Stomach (tissue), 9 donors: ENCODE results near the gene RASAL2. TPM values are rescaled to one million over a fixed set of nuclear protein-coding genes. Genes with fewer than 3 reads are reported as not detected.

Experiments used
- DNase-seq, 2 donors: peaks; one replicate each; pipeline versions ENCODE4 v3.0.0 to v3.0.0-alpha.2; 2013 to 2019
- H3K27ac ChIP-seq, 5 donors: fragments of 200-600 bp in 4 of 5; sonication (generic) in 4 of 5; one replicate each; pipeline ENCODE4 v1.5.1; 2013 to 2019; ENCODE audit warnings: mild to moderate bottlenecking in 1 of 5, moderate library complexity in 1 of 5
- H3K27me3 ChIP-seq, 3 donors: fragments of 200-600 bp; sonication (generic); one replicate each; pipeline ENCODE4 v1.5.1; 2017 to 2019; ENCODE audit warnings: mixed run types in 1 of 3
- H3K36me3 ChIP-seq, 4 donors: fragments of 200-600 bp; sonication (generic); 1 replicate in 3 of 4; 2 replicates in 1 of 4; pipeline ENCODE4 v1.5.1; 2016 to 2019
- H3K4me1 ChIP-seq, 4 donors: fragments of 200-600 bp; sonication (generic); one replicate each; pipeline ENCODE4 v1.5.1; 2016 to 2019
- H3K4me3 ChIP-seq, 4 donors: fragments of 200-600 bp; sonication (generic) in 3 of 4; one replicate each; pipeline ENCODE4 v1.5.1; 2016 to 2019; ENCODE audit warnings: mild to moderate bottlenecking in 1 of 4
- H3K9me3 ChIP-seq, 4 donors: fragments of 200-600 bp; sonication (generic); one replicate each; pipeline ENCODE4 v1.5.1; 2016 to 2019
- CTCF ChIP-seq, 7 experiments: fragments of 450-650 bp in 4 of 7; fragments of 200-600 bp in 3 of 7; sonication (generic) in 3 of 7; IDR thresholded peaks; one replicate each; pipeline ENCODE4 v1.5.1; 2016 to 2019; ENCODE audit warnings: antibody characterized with exemption in 7 of 7, control low read depth in 2 of 7, mild to moderate bottlenecking in 1 of 7
- EP300 ChIP-seq: sonication (generic); formaldehyde crosslinking; IDR thresholded peaks from one replicate; pipeline ENCODE4 v1.6.1; 2017; ENCODE audit warnings: antibody characterized with exemption
- POLR2A ChIP-seq, 4 donors: fragments of 450-650 bp; IDR thresholded peaks; one replicate each; pipeline ENCODE4 v1.6.1; 2016; ENCODE audit warnings: antibody characterized with exemption in 4 of 4, control low read depth in 2 of 4, mild to moderate bottlenecking in 1 of 4, moderate library complexity in 1 of 4
- POLR2AphosphoS5 ChIP-seq, 3 donors: sonication (generic); formaldehyde crosslinking; IDR thresholded peaks; one replicate each; pipeline ENCODE4 v1.6.1; 2016; ENCODE audit warnings: antibody characterized with exemption in 3 of 3
- WGBS, 5 donors: extraction: QIAGEN DNeasy Blood & Tissue Kit in 3 of 5; methylation state at CpG; one replicate each; pipeline versions ENCODE4 v1.1.5 to v1.1.7; 2013 to 2018; 5-methylcytosine and 5-hydroxymethylcytosine counted together
- intact Hi-C: fragments of 100-400 bp; cut with DNase I; formaldehyde crosslinking; loops from one replicate; pipeline ENCODE4 v1.15.1; 2023; ENCODE audit warnings: low total_unique reads
- polyA plus RNA-seq, 3 donors: library from polyadenylated mRNA; stranded (reverse); fragments of 200-250 nt; gene quantifications; one replicate each; pipeline ENCODE4 v1.2.3, GENCODE V29; 2013
- total RNA-seq, 5 donors: library from RNA; depleted of rRNA; stranded (reverse); fragments of >200 nt; gene quantifications; one replicate each; pipeline versions ENCODE4 v1.1.0 to v1.2.3, GENCODE V29; 2014 to 2016
- donor health status: healthy with polysubstance abuse.
- donor health status: Bipolar disorder and iron deficiency.
- donor health status: healthy.

Gene RASAL2
- total and polyA plus RNA-seq, 8 donors, result 1.2 to 47.5 (median 14.3) TPM

- Histone ChIP-seq H3K4me3 (no peak overlapping the region), H3K36me3 (peaks cover 0 to 2% (median 0%) of the 10 kb centered on the region in 4 donors), H3K9me3 (no peaks in the 10 kb centered on the region), H3K27ac (no peak overlapping the region), H3K4me1 (peaks cover 0 to 13% (median 10%) of the 10 kb centered on the region in 4 donors), H3K27me3 (peaks cover 0 to 18% (median 8%) of the 10 kb centered on the region in 3 donors)
- intact Hi-C loops, result no loop called here
- TF ChIP-seq EP300, result no peak
- no peak for DNase-seq
- 52 to 74% (median 63%) methylated on average over 3 of the region's 3 CpGs for WGBS, 5 donors
Measured at GRCh38 chr1:178485541-178485981, 391.7 kb downstream of the RASAL2 start.

- peaks cover 0 to 18% (median 8%) of the 10 kb centered on the region in 3 donors for H3K27me3 ChIP-seq
- no peaks in the 10 kb centered on the region for H3K36me3 ChIP-seq
- WGBS, 5 donors, result 35 to 60% (median 42%) methylated on average over 24 to 54 of the region's 54 CpGs
- TF ChIP-seq CTCF (IDR thresholded peaks at IDR 0.05) (no peak), POLR2AphosphoS5 (IDR thresholded peaks at IDR 0.05) (no peak), POLR2A (IDR thresholded peaks at IDR 0.05) (no peak), EP300 (no peak)
- no peaks in the 10 kb centered on the region for H3K9me3 ChIP-seq
- DNase-seq, result peak in 1 of 2 donors; percentile 50
- H3K4me1 ChIP-seq, result peaks cover 0 to 13% (median 10%) of the 10 kb centered on the region in 4 donors
- no peak overlapping the region for H3K27ac ChIP-seq
- H3K4me3 ChIP-seq, result peak overlapping the region; percentile 23 to 35 (median 28)
- intact Hi-C loops, result no loop called here
Measured at GRCh38 chr1:178486100-178487069, 392.5 kb downstream of the RASAL2 start.

GRCh38 chr1:178487070-178487615, 393.2 kb downstream of the RASAL2 start:
- H3K9me3 ChIP-seq, result no peaks in the 10 kb centered on the region
- WGBS, 5 donors, result 35 to 69% (median 40%) methylated on average over 7 to 20 of the region's 20 CpGs
- no peak overlapping the region for H3K27ac ChIP-seq
- no peaks in the 10 kb centered on the region for H3K36me3 ChIP-seq
- peaks cover 0 to 18% (median 8%) of the 10 kb centered on the region in 3 donors for H3K27me3 ChIP-seq
- H3K4me3 ChIP-seq, result peak overlapping the region; percentile 23 to 35 (median 28)
- peak in 1 of 2 donors; percentile 37 for DNase-seq
- TF ChIP-seq POLR2AphosphoS5 (IDR thresholded peaks at IDR 0.05) (no peak), POLR2A (IDR thresholded peaks at IDR 0.05) (no peak), EP300 (no peak), CTCF (IDR thresholded peaks at IDR 0.05) (no peak)
- H3K4me1 ChIP-seq, result peaks cover 0 to 13% (median 10%) of the 10 kb centered on the region in 4 donors
- intact Hi-C loops, result no loop called here

- Histone ChIP-seq H3K4me3 (no peak overlapping the region), H3K9me3 (no peaks in the 10 kb centered on the region), H3K36me3 (no peaks in the 10 kb centered on the region), H3K27ac (no peak overlapping the region), H3K27me3 (peaks cover 0 to 18% (median 8%) of the 10 kb centered on the region in 3 donors), H3K4me1 (peaks cover 0 to 13% (median 10%) of the 10 kb centered on the region in 4 donors)
- TF ChIP-seq POLR2A (IDR thresholded peaks at IDR 0.05) (no peak), EP300 (no peak), CTCF (IDR thresholded peaks at IDR 0.05) (no peak), POLR2AphosphoS5 (IDR thresholded peaks at IDR 0.05) (no peak)
- intact Hi-C loops, result no loop called here
- 86 to 100% (median 95%) methylated on average over 4 of the region's 4 CpGs for WGBS, 5 donors
- DNase-seq, result no peak
Measured at GRCh38 chr1:178488393-178488792, 394.5 kb downstream of the RASAL2 start.
